Colonic mucosa (tissue), 4 donors: Measurements from ENCODE around the gene SYT1. TPM values are rescaled to one million over a fixed set of nuclear protein-coding genes. Genes with fewer than 3 reads are reported as not detected.

Source experiments
- DNase-seq: peaks from one replicate; pipeline ENCODE4 v3.0.0-alpha.2; 2020
- H3K27ac ChIP-seq: fragments of 200-600 bp; one replicate; pipeline ENCODE4 v1.8.0; 2021
- H3K27me3 ChIP-seq: fragments of 200-600 bp; one replicate; pipeline ENCODE4 v1.8.0; 2021
- H3K36me3 ChIP-seq: fragments of 200-600 bp; one replicate; pipeline ENCODE4 v1.8.0; 2021
- H3K4me1 ChIP-seq: fragments of 200-600 bp; one replicate; pipeline ENCODE4 v1.8.0; 2021; ENCODE audit warnings: mild to moderate bottlenecking
- H3K4me3 ChIP-seq: fragments of 200-600 bp; one replicate; pipeline ENCODE4 v1.8.0; 2021
- H3K9ac ChIP-seq, 2 donors: one replicate each; pipeline ENCODE4 v1.7.0; 2013; ENCODE audit warnings: control low read depth in 2 of 2, low read depth in 2 of 2, low read length in 2 of 2
- H3K9me3 ChIP-seq: fragments of 200-600 bp; one replicate; pipeline ENCODE4 v1.8.0; 2021
- CTCF ChIP-seq: fragments of 200-600 bp; IDR thresholded peaks from one replicate; pipeline ENCODE4 v1.8.0; 2022; ENCODE audit warnings: antibody characterized with exemption, mild to moderate bottlenecking
- intact Hi-C: fragments of 100-400 bp; cut with DNase I; formaldehyde crosslinking; loops from one replicate; pipeline ENCODE4 v1.14.1; 2022
- total RNA-seq, 2 donors: library from RNA; stranded (reverse); fragmentation: NEBNext Ultra II Directional in 1 of 2; extraction: Animal tissue kit (Norgen Biotek cat#: 25700) in 1 of 2; gene quantifications; one replicate each; pipeline ENCODE4 v1.2.1, GENCODE V29; 2021
- donor health status: healthy.
- donor health status: DM: no; HTN: no; CAD: no.
- donor health status: DM: no; HTN: no; CAD: no.

SYT1 gene
- total RNA-seq, 2 donors from 2014 or later, result 0.94 to 3.2 TPM

GRCh38 chr12:79267580-79267979 lies 403.0 kb downstream of the SYT1 start:
- no peaks in the 10 kb centered on the region for H3K4me1 ChIP-seq
- intact Hi-C loops, result no loop called here
- H3K9me3 ChIP-seq, result no peaks in the 10 kb centered on the region
- H3K36me3 ChIP-seq, result no peaks in the 10 kb centered on the region
- TF ChIP-seq CTCF, result no peak
- no peak overlapping the region for H3K4me3 ChIP-seq
- no peak overlapping the region for H3K9ac ChIP-seq
- H3K27ac ChIP-seq, result no peak overlapping the region
- DNase-seq, result no peak
- H3K27me3 ChIP-seq, result no peaks in the 10 kb centered on the region

GRCh38 chr12:79274501-79275064 lies 410.0 kb downstream of the SYT1 start:
- no peak overlapping the region for H3K9ac ChIP-seq
- H3K36me3 ChIP-seq, result no peaks in the 10 kb centered on the region
- no peaks in the 10 kb centered on the region for H3K4me1 ChIP-seq
- H3K27ac ChIP-seq, result no peak overlapping the region
- H3K27me3 ChIP-seq, result no peaks in the 10 kb centered on the region
- no peak overlapping the region for H3K4me3 ChIP-seq
- no peak for DNase-seq
- intact Hi-C loops, result no loop called here
- H3K9me3 ChIP-seq, result no peaks in the 10 kb centered on the region
- TF ChIP-seq CTCF, result no peak

- Histone ChIP-seq H3K9ac (no peak overlapping the region), H3K4me1 (no peaks in the 10 kb centered on the region), H3K9me3 (no peaks in the 10 kb centered on the region), H3K36me3 (no peaks in the 10 kb centered on the region), H3K4me3 (no peak overlapping the region), H3K27me3 (no peaks in the 10 kb centered on the region), H3K27ac (no peak overlapping the region)
- no peak for TF ChIP-seq CTCF
- intact Hi-C loops, result no loop called here
- no peak for DNase-seq
Measured at GRCh38 chr12:79275631-79276030, 411.1 kb downstream of the SYT1 start.

GRCh38 chr12:79283364-79283763 lies 418.8 kb downstream of the SYT1 start:
- Histone ChIP-seq H3K9me3 (no peaks in the 10 kb centered on the region), H3K4me1 (no peaks in the 10 kb centered on the region), H3K27ac (no peak overlapping the region), H3K9ac (no peak overlapping the region), H3K36me3 (no peaks in the 10 kb centered on the region), H3K4me3 (no peak overlapping the region), H3K27me3 (no peaks in the 10 kb centered on the region)
- TF ChIP-seq CTCF, result no peak
- DNase-seq, result no peak
- intact Hi-C loops, result no loop called here

GRCh38 chr12:79288911-79289310 lies 424.3 kb downstream of the SYT1 start:
- Histone ChIP-seq H3K27ac (no peak overlapping the region), H3K4me3 (no peak overlapping the region), H3K27me3 (no peaks in the 10 kb centered on the region), H3K4me1 (no peaks in the 10 kb centered on the region), H3K9ac (no peak overlapping the region), H3K36me3 (no peaks in the 10 kb centered on the region), H3K9me3 (no peaks in the 10 kb centered on the region)
- no peak for DNase-seq
- intact Hi-C loops, result no loop called here
- TF ChIP-seq CTCF, result no peak
